Stimulated activated CD8-positive, alpha-beta memory T cell treated with anti-CD3 and anti-CD28 coated beads, Interleukin-12 subunit alpha, Interleukin-12 subunit beta, amount 100 ng/mL, for 24 hours (primary cell): Measurements from ENCODE around the gene TMEM33.

ENCODE experiments used
- DNase-seq: peaks from one replicate; pipeline ENCODE4 v3.0.0-alpha.2; 2020; ENCODE audit errors: extremely low read depth

Gene TMEM33

GRCh38 chr4:41994461-41994985, 59.3 kb downstream of the TMEM33 start:
- DNase-seq, result no peak

GRCh38 chr4:41998019-41998418, 62.8 kb downstream of the TMEM33 start:
- no peak for DNase-seq

GRCh38 chr4:41999321-41999720, 64.1 kb downstream of the TMEM33 start:
- DNase-seq, result no peak

- DNase-seq, result no peak
Observed at GRCh38 chr4:42008011-42008786, 73.0 kb downstream of the TMEM33 start.
